HEK293 (cell line): Measurements from ENCODE around the gene TPD52L1.

Experiments used
- CTCF ChIA-PET: fragments of 350-600 bp; formaldehyde crosslinking; extraction: SDS; loops from one replicate; lab custom pipeline; 2021; ENCODE audit warnings: antibody characterized with exemption; lab: Yijun Ruan, JAX
- POLR2A ChIA-PET: fragments of 300-600 bp; formaldehyde crosslinking; extraction: SDS; loops from one replicate; lab custom pipeline; 2020; ENCODE audit warnings: antibody characterized with exemption, inconsistent platforms; lab: Yijun Ruan, JAX
- H3K27ac ChIP-seq: fragments of 200-500 bp; sonication (Bioruptor generic); 2 replicates; pipeline ENCODE4 v1.5.1; 2014; ENCODE audit warnings: low read depth, low read length, control low read depth, inconsistent platforms; ENCODE audit errors: extremely low read depth
- H3K36me3 ChIP-seq, 2 experiments: fragments of 200-500 bp in 1 of 2; sonication (Bioruptor generic) in 1 of 2; 1 replicate in 1 of 2; 2 replicates in 1 of 2; pipeline ENCODE4 v1.5.1; 2014 to 2017; ENCODE audit warnings: inconsistent platforms in 2 of 2, low read length in 2 of 2; ENCODE audit not compliant: control insufficient read depth in 2 of 2, insufficient read depth in 1 of 2
- H3K4me1 ChIP-seq: fragments of 200-500 bp; sonication (Bioruptor generic); 2 replicates; pipeline ENCODE4 v1.5.1; 2014; ENCODE audit warnings: mild to moderate bottlenecking, low read length, inconsistent platforms; ENCODE audit not compliant: control insufficient read depth, insufficient read depth
- H3K4me3 ChIP-seq: 2 replicates; pipeline ENCODE4 v1.5.1; 2011; ENCODE audit warnings: low read depth, mild to moderate bottlenecking, control low read depth, low read length, moderate library complexity
- H3K9me3 ChIP-seq: fragments of 200-500 bp; sonication (Bioruptor generic); 2 replicates; pipeline ENCODE4 v1.5.1; 2014; ENCODE audit warnings: low read depth, low read length, inconsistent platforms; ENCODE audit not compliant: control insufficient read depth, insufficient read depth
- BCL11A ChIP-seq: fragments of 450-650 bp; formaldehyde crosslinking; IDR thresholded peaks from 2 replicates; pipeline ENCODE4 v1.5.1; 2016; ENCODE audit warnings: low read depth, missing biosample characterization, missing genetic modification characterization
- MEIS1 ChIP-seq: sonication (generic); formaldehyde crosslinking; IDR thresholded peaks from 2 replicates; pipeline ENCODE4 v1.8.1; 2022; ENCODE audit warnings: missing genetic modification reagents, mild to moderate bottlenecking, borderline replicate concordance
- MYNN ChIP-seq: fragments of 450-650 bp; formaldehyde crosslinking; IDR thresholded peaks from 2 replicates; pipeline ENCODE4 v1.5.1; 2016; ENCODE audit warnings: missing biosample characterization, missing genetic modification characterization, borderline replicate concordance
- MZF1 ChIP-seq: fragments of 450-650 bp; formaldehyde crosslinking; IDR thresholded peaks from 2 replicates; pipeline ENCODE4 v1.5.1; 2017; ENCODE audit warnings: missing biosample characterization, missing genetic modification characterization, borderline replicate concordance
- OSR2 ChIP-seq: fragments of 450-650 bp; formaldehyde crosslinking; IDR thresholded peaks from 2 replicates; pipeline ENCODE4 v1.5.1; 2016; ENCODE audit warnings: missing biosample characterization, missing genetic modification characterization
- SALL2 ChIP-seq: fragments of 450-650 bp; formaldehyde crosslinking; IDR thresholded peaks from 2 replicates; pipeline ENCODE4 v1.5.0; 2017; ENCODE audit warnings: missing biosample characterization, mild to moderate bottlenecking, missing genetic modification characterization, borderline replicate concordance
- TCF7L2 ChIP-seq: IDR thresholded peaks from 2 replicates; pipeline ENCODE4 v1.6.1; 2011; ENCODE audit warnings: low read depth, mild to moderate bottlenecking, inconsistent platforms, low read length, moderate library complexity, borderline replicate concordance
- ZBTB17 ChIP-seq: fragments of 450-650 bp; formaldehyde crosslinking; IDR thresholded peaks from 2 replicates; pipeline ENCODE4 v1.5.1; 2016; ENCODE audit warnings: missing biosample characterization, missing genetic modification characterization
- ZFP3 ChIP-seq: fragments of 450-650 bp; formaldehyde crosslinking; IDR thresholded peaks from 2 replicates; pipeline ENCODE4 v1.5.1; 2016; ENCODE audit warnings: low read depth, missing biosample characterization, missing genetic modification characterization
- ZNF140 ChIP-seq: fragments of 450-650 bp; formaldehyde crosslinking; IDR thresholded peaks from 2 replicates; pipeline ENCODE4 v1.5.1; 2016; ENCODE audit warnings: missing biosample characterization, missing genetic modification characterization
- ZNF26 ChIP-seq: fragments of 450-650 bp; formaldehyde crosslinking; IDR thresholded peaks from 2 replicates; pipeline ENCODE4 v1.5.1; 2016; ENCODE audit warnings: missing biosample characterization, missing genetic modification characterization
- ZNF266 ChIP-seq: fragments of 450-650 bp; formaldehyde crosslinking; IDR thresholded peaks from 2 replicates; pipeline ENCODE4 v1.5.1; 2016; ENCODE audit warnings: missing biosample characterization, missing genetic modification characterization, low read depth
- ZNF426 ChIP-seq: fragments of 450-650 bp; formaldehyde crosslinking; IDR thresholded peaks from 2 replicates; pipeline ENCODE4 v1.5.1; 2017; ENCODE audit warnings: missing biosample characterization, missing genetic modification characterization, mild to moderate bottlenecking, inconsistent platforms, moderate library complexity
- ZNF449 ChIP-seq: fragments of 450-650 bp; formaldehyde crosslinking; IDR thresholded peaks from 2 replicates; pipeline ENCODE4 v1.5.1; 2017; ENCODE audit warnings: missing biosample characterization, mild to moderate bottlenecking, missing genetic modification characterization, moderate library complexity
- ZNF501 ChIP-seq: fragments of 450-650 bp; formaldehyde crosslinking; IDR thresholded peaks from 2 replicates; pipeline ENCODE4 v1.5.1; 2016; ENCODE audit warnings: missing biosample characterization, missing genetic modification characterization
- ZNF513 ChIP-seq: fragments of 450-650 bp; IDR thresholded peaks from 2 replicates; pipeline ENCODE4 v1.5.1; 2018; ENCODE audit warnings: missing biosample characterization, missing genetic modification characterization
- ZNF544 ChIP-seq: fragments of 450-650 bp; formaldehyde crosslinking; IDR thresholded peaks from 2 replicates; pipeline ENCODE4 v1.5.0; 2017; ENCODE audit warnings: missing biosample characterization, missing genetic modification characterization
- ZNF560 ChIP-seq: fragments of 450-650 bp; formaldehyde crosslinking; IDR thresholded peaks from 2 replicates; pipeline ENCODE4 v1.5.1; 2017; ENCODE audit warnings: missing biosample characterization, missing genetic modification characterization, borderline replicate concordance
- ZNF792 ChIP-seq: fragments of 450-650 bp; formaldehyde crosslinking; IDR thresholded peaks from 2 replicates; pipeline ENCODE4 v1.5.1; 2016; ENCODE audit warnings: missing biosample characterization, missing genetic modification characterization
- ZSCAN4 ChIP-seq: fragments of 450-650 bp; formaldehyde crosslinking; IDR thresholded peaks from 2 replicates; pipeline ENCODE4 v1.5.1; 2017; ENCODE audit warnings: missing biosample characterization, missing genetic modification characterization

The TPD52L1 gene

GRCh38 chr6:125121894-125122293 is 31.7 kb upstream of the TPD52L1 start:
- H3K4me1 ChIP-seq, result peaks cover 7% of the 10 kb centered on the region
- no peaks in the 10 kb centered on the region for H3K36me3 ChIP-seq
- ChIA-PET POLR2A (no interaction called here), CTCF (interaction anchor here (4.2 kb wide), 1 partner anchor 8 kb away, joined by 37 read pairs; no protein-coding TSS in a partner anchor)
- H3K4me3 ChIP-seq, result no peak overlapping the region
- TF ChIP-seq ZNF449 (tag by site-specific recombination) (no peak), ZNF544 (tag by site-specific recombination) (no peak), ZFP3 (tag by site-specific recombination) (no peak), ZNF560 (tag by site-specific recombination) (no peak), OSR2 (tag by site-specific recombination) (no peak), TCF7L2 (no peak), ZNF426 (tag by site-specific recombination) (no peak)
- TF ChIP-seq, all 188 proteins: peak for 0
- no peak overlapping the region for H3K27ac ChIP-seq
- no peaks in the 10 kb centered on the region for H3K9me3 ChIP-seq

- Histone ChIP-seq H3K36me3 (no peaks in the 10 kb centered on the region), H3K9me3 (no peaks in the 10 kb centered on the region), H3K4me3 (no peak overlapping the region), H3K4me1 (peaks cover 7% of the 10 kb centered on the region), H3K27ac (no peak overlapping the region)
- TF ChIP-seq ZSCAN4 (no peak), ZNF513 (tag by site-specific recombination) (no peak), ZBTB17 (tag by site-specific recombination) (no peak), ZNF266 (tag by site-specific recombination) (no peak), ZNF26 (no peak), MZF1 (tag by site-specific recombination) (no peak), MEIS1 (CRISPR knock-in tag) (no peak), ZNF792 (tag by site-specific recombination) (no peak), MYNN (no peak), ZNF140 (tag by site-specific recombination) (no peak), SALL2 (tag by site-specific recombination) (no peak), ZNF501 (tag by site-specific recombination) (no peak), BCL11A (tag by site-specific recombination) (no peak)
- CTCF ChIA-PET, result interaction anchor here (0.7 to 4.2 kb wide), 3 partner anchors 10 to 254 kb away, joined by 3 to 37 read pairs (median 4); no protein-coding TSS in a partner anchor
- POLR2A ChIA-PET, result interaction anchor here (1.1 kb wide), 1 partner anchor 30 kb away, joined by 3 read pairs; the partner anchor contains the start of gene TPD52L1
These were observed 30.5 kb upstream of the TPD52L1 start for GRCh38 chr6:125123051-125123450.
